ENCODE measurements around the gene GALNT9.

DNA sequence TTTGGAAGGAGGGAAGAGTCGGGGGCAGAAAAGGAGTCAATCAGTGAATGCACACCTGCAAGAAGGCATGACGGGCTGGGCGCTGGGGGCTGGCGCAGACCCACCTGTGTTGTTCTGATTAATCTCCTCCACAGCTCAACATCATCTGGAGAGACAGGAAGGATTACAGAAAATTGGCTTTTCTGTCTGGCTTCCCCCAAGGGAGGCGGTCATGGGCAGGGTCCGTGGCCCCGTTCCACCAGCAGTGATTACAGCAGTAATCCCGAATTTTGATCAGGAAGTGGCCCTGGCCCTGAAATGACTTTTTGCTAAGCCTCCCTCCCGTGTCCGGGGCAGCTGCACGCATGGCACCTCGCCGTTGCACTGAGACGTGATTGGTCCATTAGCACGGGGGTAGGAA, 24.4 kb upstream of the GALNT9 start:
- TF ChIP-seq, protein P1, sequence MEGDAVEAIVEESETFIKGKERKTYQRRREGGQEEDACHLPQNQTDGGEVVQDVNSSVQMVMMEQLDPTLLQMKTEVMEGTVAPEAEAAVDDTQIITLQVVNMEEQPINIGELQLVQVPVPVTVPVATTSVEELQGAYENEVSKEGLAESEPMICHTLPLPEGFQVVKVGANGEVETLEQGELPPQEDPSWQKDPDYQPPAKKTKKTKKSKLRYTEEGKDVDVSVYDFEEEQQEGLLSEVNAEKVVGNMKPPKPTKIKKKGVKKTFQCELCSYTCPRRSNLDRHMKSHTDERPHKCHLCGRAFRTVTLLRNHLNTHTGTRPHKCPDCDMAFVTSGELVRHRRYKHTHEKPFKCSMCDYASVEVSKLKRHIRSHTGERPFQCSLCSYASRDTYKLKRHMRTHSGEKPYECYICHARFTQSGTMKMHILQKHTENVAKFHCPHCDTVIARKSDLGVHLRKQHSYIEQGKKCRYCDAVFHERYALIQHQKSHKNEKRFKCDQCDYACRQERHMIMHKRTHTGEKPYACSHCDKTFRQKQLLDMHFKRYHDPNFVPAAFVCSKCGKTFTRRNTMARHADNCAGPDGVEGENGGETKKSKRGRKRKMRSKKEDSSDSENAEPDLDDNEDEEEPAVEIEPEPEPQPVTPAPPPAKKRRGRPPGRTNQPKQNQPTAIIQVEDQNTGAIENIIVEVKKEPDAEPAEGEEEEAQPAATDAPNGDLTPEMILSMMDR (IDR thresholded peaks at IDR 0.05): no peak
- TF ChIP-seq EZH2 (IDR thresholded peaks at IDR 0.05) (no peak), EZH2phosphoT487 (IDR thresholded peaks at IDR 0.05) (no peak)
